H9 (cell line): ENCODE data around the gene TMPRSS3. TPM values are rescaled to one million over a fixed set of nuclear protein-coding genes. Genes with fewer than 3 reads are reported as not detected.

Experiments used
- DNase-seq: peaks from one replicate; pipeline ENCODE4 v3.0.0-alpha.2; 2017
- H2AFZ ChIP-seq: one replicate; pipeline ENCODE4 v1.6.1; 2013; ENCODE audit warnings: mild to moderate bottlenecking, low read length, control low read depth, moderate library complexity
- H2AK5ac ChIP-seq: 2 replicates; pipeline ENCODE4 v1.6.1; 2013; ENCODE audit warnings: low read length, control low read depth, mixed read lengths; ENCODE audit not compliant: insufficient read length
- H2BK120ac ChIP-seq: one replicate; pipeline ENCODE4 v1.6.1; 2013; ENCODE audit warnings: low read depth, mild to moderate bottlenecking, low read length, control low read depth, inconsistent platforms; ENCODE audit not compliant: poor library complexity, severe bottlenecking
- H2BK12ac ChIP-seq: 2 replicates; pipeline ENCODE4 v1.6.1; 2013; ENCODE audit warnings: low read length, control low read depth, mixed read lengths, low read depth; ENCODE audit not compliant: insufficient read length
- H2BK15ac ChIP-seq: 2 replicates; pipeline ENCODE4 v1.6.1; 2013; ENCODE audit warnings: low read depth, low read length, control low read depth
- H2BK20ac ChIP-seq: one replicate; pipeline ENCODE4 v1.6.1; 2013; ENCODE audit warnings: low read depth, mild to moderate bottlenecking, low read length, control low read depth, inconsistent platforms; ENCODE audit not compliant: poor library complexity, severe bottlenecking
- H2BK5ac ChIP-seq: 2 replicates; pipeline ENCODE4 v1.6.1; 2013; ENCODE audit warnings: low read length, control low read depth, mixed read lengths; ENCODE audit not compliant: insufficient read length
- H3K14ac ChIP-seq: 2 replicates; pipeline ENCODE4 v1.6.1; 2013; ENCODE audit warnings: low read length, control low read depth; ENCODE audit not compliant: insufficient read depth
- H3K18ac ChIP-seq: 2 replicates; pipeline ENCODE4 v1.6.1; 2013; ENCODE audit warnings: low read depth, mild to moderate bottlenecking, mixed read lengths, low read length, control low read depth; ENCODE audit not compliant: insufficient read length
- H3K23ac ChIP-seq: 2 replicates; pipeline ENCODE4 v1.6.1; 2013; ENCODE audit warnings: low read length, control low read depth, mixed read lengths, low read depth; ENCODE audit not compliant: insufficient read length
- H3K23me2 ChIP-seq: 2 replicates; pipeline ENCODE4 v1.6.1; 2013; ENCODE audit warnings: low read depth, mild to moderate bottlenecking, mixed read lengths, low read length, control low read depth; ENCODE audit not compliant: insufficient read length, poor library complexity, severe bottlenecking
- H3K27ac ChIP-seq: 2 replicates; pipeline ENCODE4 v1.5.1; 2013; ENCODE audit warnings: low read length, control low read depth, mixed read lengths, low read depth; ENCODE audit not compliant: insufficient read length
- H3K27me3 ChIP-seq: 2 replicates; pipeline ENCODE4 v1.6.1; 2013; ENCODE audit warnings: low read length, control low read depth, inconsistent platforms; ENCODE audit not compliant: insufficient read depth
- H3K4ac ChIP-seq: 2 replicates; pipeline ENCODE4 v1.6.1; 2013; ENCODE audit warnings: low read depth, mild to moderate bottlenecking, control low read depth, inconsistent platforms, low read length, moderate library complexity
- H3K4me1 ChIP-seq: 2 replicates; pipeline ENCODE4 v1.6.1; 2013; ENCODE audit warnings: low read length, control low read depth, inconsistent platforms; ENCODE audit not compliant: insufficient read depth
- H3K4me2 ChIP-seq: 2 replicates; pipeline ENCODE4 v1.6.1; 2013; ENCODE audit warnings: low read length, control low read depth, mixed read lengths; ENCODE audit not compliant: insufficient read length, insufficient read depth
- H3K56ac ChIP-seq: 2 replicates; pipeline ENCODE4 v1.6.1; 2013; ENCODE audit warnings: low read depth, mild to moderate bottlenecking, mixed read lengths, low read length, control low read depth; ENCODE audit not compliant: insufficient read length
- H3K79me1 ChIP-seq: 2 replicates; pipeline ENCODE4 v1.6.1; 2013; ENCODE audit warnings: low read depth, mild to moderate bottlenecking, moderate library complexity, low read length, control low read depth, inconsistent platforms; ENCODE audit not compliant: insufficient read depth, poor library complexity, severe bottlenecking
- H3K79me2 ChIP-seq: 2 replicates; pipeline ENCODE4 v1.6.1; 2013; ENCODE audit warnings: low read length, control low read depth, inconsistent platforms; ENCODE audit not compliant: insufficient read depth
- H3K9ac ChIP-seq: 2 replicates; pipeline ENCODE4 v1.6.1; 2013; ENCODE audit warnings: low read length, control low read depth, mixed read lengths; ENCODE audit not compliant: insufficient read length; ENCODE audit errors: extremely low read depth
- H3K9me3 ChIP-seq: one replicate; pipeline ENCODE4 v1.6.1; 2013; ENCODE audit warnings: low read depth, low read length, inconsistent platforms; ENCODE audit not compliant: control insufficient read depth
- H3T11ph ChIP-seq: one replicate; pipeline ENCODE4 v1.6.1; 2013; ENCODE audit warnings: mild to moderate bottlenecking, low read length, control low read depth, inconsistent platforms
- H4K20me1 ChIP-seq: one replicate; pipeline ENCODE4 v1.6.1; 2013; ENCODE audit not compliant: control insufficient read depth, insufficient read length, insufficient read depth
- H4K5ac ChIP-seq: 2 replicates; pipeline ENCODE4 v1.6.1; 2013; ENCODE audit warnings: low read depth, mild to moderate bottlenecking, mixed read lengths, low read length, control low read depth; ENCODE audit not compliant: insufficient read length
- H4K8ac ChIP-seq: replicated peaks from 2 replicates; pipeline ENCODE4 v1.6.1; 2013; ENCODE audit warnings: low read length, control low read depth, mixed read lengths, low read depth; ENCODE audit not compliant: insufficient read length
- H4K91ac ChIP-seq: 2 replicates; pipeline ENCODE4 v1.6.1; 2013; ENCODE audit warnings: low read depth, mild to moderate bottlenecking, moderate library complexity, mixed read lengths, low read length, control low read depth; ENCODE audit not compliant: insufficient read length
- H3K27ac Mint-ChIP-seq, 3 experiments: 2 replicates in 2 of 3; 3 replicates in 1 of 3; pipeline ENCODE4 v1.8.0; 2020 to 2021; ENCODE audit warnings: mixed read lengths in 3 of 3, mild to moderate bottlenecking in 1 of 3, moderate library complexity in 1 of 3
- H3K27me3 Mint-ChIP-seq: 2 replicates; pipeline ENCODE4 v1.8.0; 2021; ENCODE audit warnings: low read depth, mild to moderate bottlenecking, moderate library complexity, mixed read lengths
- H3K36me3 Mint-ChIP-seq, 3 experiments: 2 replicates in 2 of 3; 3 replicates in 1 of 3; pipeline ENCODE4 v1.8.0; 2020 to 2021; ENCODE audit warnings: low read depth in 3 of 3, mixed read lengths in 3 of 3; ENCODE audit not compliant: insufficient read depth in 1 of 3
- H3K4me1 Mint-ChIP-seq, 2 experiments: 2 replicates each; pipeline ENCODE4 v1.8.0; 2020; ENCODE audit warnings: mixed read lengths in 2 of 2
- H3K4me3 Mint-ChIP-seq, 2 experiments: 2 replicates in 1 of 2; 3 replicates in 1 of 2; pipeline ENCODE4 v1.8.0; 2020 to 2021; ENCODE audit warnings: mild to moderate bottlenecking in 2 of 2, mixed read lengths in 2 of 2, moderate library complexity in 1 of 2
- H3K9me3 Mint-ChIP-seq, 2 experiments: 2 replicates in 1 of 2; 3 replicates in 1 of 2; pipeline ENCODE4 v1.8.0; 2020; ENCODE audit warnings: mild to moderate bottlenecking in 2 of 2, mixed read lengths in 2 of 2, moderate library complexity in 1 of 2
- WGBS: extraction: QIAGEN DNeasy Blood & Tissue Kit; methylation state at CpG from one replicate; pipeline ENCODE4 v1.1.7; 2013; ENCODE audit warnings: missing lambda C conversion rate, low lambda C conversion rate, mixed read lengths; ENCODE audit not compliant: insufficient read length; ENCODE audit errors: extremely low coverage; 5-methylcytosine and 5-hydroxymethylcytosine counted together
- total RNA-seq: library from RNA; stranded (reverse); gene quantifications from 2 replicates; pipeline ENCODE4 v1.2.1, GENCODE V29; 2021
- TF ChIP-seq, protein P1 (sequence below): fragments of 200-600 bp; sonication (generic); conservative IDR thresholded peaks from 3 replicates; pipeline ENCODE4 v1.8.0; 2021; ENCODE audit warnings: antibody characterized with exemption, mild to moderate bottlenecking

TMPRSS3 gene
- total RNA-seq, 1 experiment from 2014 or later, result 0.31 TPM

DNA sequence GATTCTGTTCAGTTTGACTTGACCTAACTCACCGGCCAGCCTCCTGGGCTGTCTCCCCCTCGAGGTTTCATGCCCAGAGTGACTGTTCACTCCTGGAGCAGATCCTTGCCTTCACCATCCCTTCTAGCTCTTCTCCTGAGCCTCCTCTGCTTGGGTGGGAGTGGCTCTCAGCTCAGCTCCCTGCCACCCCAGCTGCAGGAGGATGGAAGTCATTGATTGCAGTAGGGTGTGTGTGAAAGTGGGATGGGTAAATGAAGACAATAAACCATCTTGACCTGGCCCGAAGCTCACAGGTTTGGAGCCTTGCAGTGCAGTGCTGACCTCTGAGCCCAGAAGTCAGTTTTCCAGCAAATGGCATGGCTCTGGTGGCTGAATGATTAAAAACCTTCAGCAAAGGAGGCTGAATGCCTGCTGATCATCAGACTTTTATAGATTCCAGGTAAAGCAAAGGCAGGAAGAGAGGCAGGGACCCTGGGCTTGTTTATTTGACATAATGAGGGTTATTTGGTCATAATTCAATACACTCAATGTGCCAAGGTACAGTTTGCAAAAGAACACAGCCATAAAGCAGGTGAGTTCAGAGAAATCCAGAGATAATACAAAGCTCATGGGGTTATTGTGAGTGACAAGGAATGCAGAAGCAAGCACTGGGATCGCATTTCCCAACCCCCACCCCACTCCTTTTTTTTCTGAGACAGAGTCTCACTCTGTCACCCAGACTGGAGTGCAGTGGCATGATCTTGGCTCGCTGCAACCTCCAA is 63.1 kb downstream of the TMPRSS3 start:
- H3K79me2 ChIP-seq, result no peaks in the 10 kb centered on the region
- Mint-ChIP-seq H3K4me1 (peaks cover 31 to 34% of the 10 kb centered on the region in 2 experiments), H3K4me3 (no peak overlapping the region), H3K27ac (peak overlapping the region in 1 of 3 experiments; percentile 62; a peak in 1 of 7 replicates), H3K9me3 (peaks cover 33 to 34% of the 10 kb centered on the region in 2 experiments), H3K36me3 (peaks cover 24 to 37% (median 24%) of the 10 kb centered on the region in 3 experiments), H3K27me3 (peaks cover 13% of the 10 kb centered on the region)
- H3K27ac ChIP-seq, result no peak overlapping the region
- no peak overlapping the region for H3K9ac ChIP-seq
- H3K79me1 ChIP-seq, result no peaks in the 10 kb centered on the region
- no peak overlapping the region for H2BK20ac ChIP-seq
- H3K4me1 ChIP-seq, result peaks cover 5% of the 10 kb centered on the region; the same call in 1 of the 2 replicates
- peaks cover 23% of the 10 kb centered on the region for H3K9me3 ChIP-seq
- no peak overlapping the region for H3K56ac ChIP-seq
- no peak overlapping the region for H3K4ac ChIP-seq
- no peak overlapping the region for H2BK12ac ChIP-seq
- no peak overlapping the region for H4K5ac ChIP-seq
- WGBS, result no CpG with 5 or more reads among the region's 5 CpGs
- H4K8ac ChIP-seq, result no peak overlapping the region
- no peak overlapping the region for H3K4me2 ChIP-seq
- no peak overlapping the region for H3T11ph ChIP-seq
- no peak overlapping the region for H2BK15ac ChIP-seq
- no peak overlapping the region for H4K91ac ChIP-seq
- no peak for DNase-seq
- TF ChIP-seq, protein P1, sequence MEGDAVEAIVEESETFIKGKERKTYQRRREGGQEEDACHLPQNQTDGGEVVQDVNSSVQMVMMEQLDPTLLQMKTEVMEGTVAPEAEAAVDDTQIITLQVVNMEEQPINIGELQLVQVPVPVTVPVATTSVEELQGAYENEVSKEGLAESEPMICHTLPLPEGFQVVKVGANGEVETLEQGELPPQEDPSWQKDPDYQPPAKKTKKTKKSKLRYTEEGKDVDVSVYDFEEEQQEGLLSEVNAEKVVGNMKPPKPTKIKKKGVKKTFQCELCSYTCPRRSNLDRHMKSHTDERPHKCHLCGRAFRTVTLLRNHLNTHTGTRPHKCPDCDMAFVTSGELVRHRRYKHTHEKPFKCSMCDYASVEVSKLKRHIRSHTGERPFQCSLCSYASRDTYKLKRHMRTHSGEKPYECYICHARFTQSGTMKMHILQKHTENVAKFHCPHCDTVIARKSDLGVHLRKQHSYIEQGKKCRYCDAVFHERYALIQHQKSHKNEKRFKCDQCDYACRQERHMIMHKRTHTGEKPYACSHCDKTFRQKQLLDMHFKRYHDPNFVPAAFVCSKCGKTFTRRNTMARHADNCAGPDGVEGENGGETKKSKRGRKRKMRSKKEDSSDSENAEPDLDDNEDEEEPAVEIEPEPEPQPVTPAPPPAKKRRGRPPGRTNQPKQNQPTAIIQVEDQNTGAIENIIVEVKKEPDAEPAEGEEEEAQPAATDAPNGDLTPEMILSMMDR, result no peak
- H2AK5ac ChIP-seq, result no peak overlapping the region
- H3K18ac ChIP-seq, result no peak overlapping the region
- no peaks in the 10 kb centered on the region for H3K23me2 ChIP-seq
- no peaks in the 10 kb centered on the region for H4K20me1 ChIP-seq
- H2AFZ ChIP-seq, result no peak overlapping the region
- H2BK120ac ChIP-seq, result no peak overlapping the region
- H2BK5ac ChIP-seq, result no peak overlapping the region
- H3K27me3 ChIP-seq, result no peaks in the 10 kb centered on the region
- no peak overlapping the region for H3K23ac ChIP-seq
- no peak overlapping the region for H3K14ac ChIP-seq
